Stomach (tissue), 9 donors: ENCODE data around the gene BCL2L2. TPM values are rescaled to one million over a fixed set of nuclear protein-coding genes. Genes with fewer than 3 reads are reported as not detected.

Experiments
- DNase-seq, 2 donors: peaks; one replicate each; pipeline versions ENCODE4 v3.0.0 to v3.0.0-alpha.2; 2013 to 2019
- H3K27ac ChIP-seq, 5 donors: fragments of 200-600 bp in 4 of 5; sonication (generic) in 4 of 5; one replicate each; pipeline ENCODE4 v1.5.1; 2013 to 2019; ENCODE audit warnings: mild to moderate bottlenecking in 1 of 5, moderate library complexity in 1 of 5
- H3K27me3 ChIP-seq, 3 donors: fragments of 200-600 bp; sonication (generic); one replicate each; pipeline ENCODE4 v1.5.1; 2017 to 2019; ENCODE audit warnings: mixed run types in 1 of 3
- H3K36me3 ChIP-seq, 4 donors: fragments of 200-600 bp; sonication (generic); 1 replicate in 3 of 4; 2 replicates in 1 of 4; pipeline ENCODE4 v1.5.1; 2016 to 2019
- H3K4me1 ChIP-seq, 4 donors: fragments of 200-600 bp; sonication (generic); one replicate each; pipeline ENCODE4 v1.5.1; 2016 to 2019
- H3K4me3 ChIP-seq, 4 donors: fragments of 200-600 bp; sonication (generic) in 3 of 4; one replicate each; pipeline ENCODE4 v1.5.1; 2016 to 2019; ENCODE audit warnings: mild to moderate bottlenecking in 1 of 4
- H3K9me3 ChIP-seq, 4 donors: fragments of 200-600 bp; sonication (generic); one replicate each; pipeline ENCODE4 v1.5.1; 2016 to 2019
- CTCF ChIP-seq, 7 experiments: fragments of 450-650 bp in 4 of 7; fragments of 200-600 bp in 3 of 7; sonication (generic) in 3 of 7; IDR thresholded peaks; one replicate each; pipeline ENCODE4 v1.5.1; 2016 to 2019; ENCODE audit warnings: antibody characterized with exemption in 7 of 7, control low read depth in 2 of 7, mild to moderate bottlenecking in 1 of 7
- EP300 ChIP-seq: sonication (generic); formaldehyde crosslinking; IDR thresholded peaks from one replicate; pipeline ENCODE4 v1.6.1; 2017; ENCODE audit warnings: antibody characterized with exemption
- POLR2A ChIP-seq, 4 donors: fragments of 450-650 bp; IDR thresholded peaks; one replicate each; pipeline ENCODE4 v1.6.1; 2016; ENCODE audit warnings: antibody characterized with exemption in 4 of 4, control low read depth in 2 of 4, mild to moderate bottlenecking in 1 of 4, moderate library complexity in 1 of 4
- POLR2AphosphoS5 ChIP-seq, 3 donors: sonication (generic); formaldehyde crosslinking; IDR thresholded peaks; one replicate each; pipeline ENCODE4 v1.6.1; 2016; ENCODE audit warnings: antibody characterized with exemption in 3 of 3
- WGBS, 5 donors: extraction: QIAGEN DNeasy Blood & Tissue Kit in 3 of 5; methylation state at CpG; one replicate each; pipeline versions ENCODE4 v1.1.5 to v1.1.7; 2013 to 2018; 5-methylcytosine and 5-hydroxymethylcytosine counted together
- intact Hi-C: fragments of 100-400 bp; cut with DNase I; formaldehyde crosslinking; loops from one replicate; pipeline ENCODE4 v1.15.1; 2023; ENCODE audit warnings: low total_unique reads
- polyA plus RNA-seq, 3 donors: library from polyadenylated mRNA; stranded (reverse); fragments of 200-250 nt; gene quantifications; one replicate each; pipeline ENCODE4 v1.2.3, GENCODE V29; 2013
- total RNA-seq, 5 donors: library from RNA; depleted of rRNA; stranded (reverse); fragments of >200 nt; gene quantifications; one replicate each; pipeline versions ENCODE4 v1.1.0 to v1.2.3, GENCODE V29; 2014 to 2016
- donor health status: healthy with polysubstance abuse.
- donor health status: Bipolar disorder and iron deficiency.
- donor health status: healthy.

BCL2L2 gene
- total and polyA plus RNA-seq, 8 donors = 14.0 to 84.1 (median 42.2) TPM

GRCh38 chr14:23297611-23298277, 8.9 kb upstream of the BCL2L2 start:
- H3K4me3 ChIP-seq = no peak overlapping the region
- H3K9me3 ChIP-seq = no peaks in the 10 kb centered on the region
- H3K27ac ChIP-seq = peak overlapping the region in 3 of 5 donors; percentile 98
- peaks cover 0 to 23% (median 8%) of the 10 kb centered on the region in 4 donors for H3K36me3 ChIP-seq
- no peaks in the 10 kb centered on the region for H3K27me3 ChIP-seq
- no peak for TF ChIP-seq EP300
- TF ChIP-seq CTCF (IDR thresholded peaks at IDR 0.05) = no peak
- TF ChIP-seq POLR2A (IDR thresholded peaks at IDR 0.05) = no peak
- no peak for TF ChIP-seq POLR2AphosphoS5 (IDR thresholded peaks at IDR 0.05)
- H3K4me1 ChIP-seq = peaks cover 25 to 45% (median 41%) of the 10 kb centered on the region in 4 donors
- DNase-seq = no peak
- 79 to 82% (median 81%) methylated on average over 7 of the region's 7 CpGs for WGBS, 5 donors
- intact Hi-C loops = no loop called here

GRCh38 chr14:23299211-23299957, 7.2 kb upstream of the BCL2L2 start:
- intact Hi-C loops = no loop called here
- Histone ChIP-seq H3K9me3 (no peaks in the 10 kb centered on the region), H3K27ac (peak overlapping the region; percentile 51 to 98 (median 98)), H3K36me3 (peaks cover 0 to 23% (median 8%) of the 10 kb centered on the region in 4 donors), H3K4me1 (peaks cover 30 to 51% (median 46%) of the 10 kb centered on the region in 4 donors), H3K4me3 (peak overlapping the region in 1 of 4 donors; percentile 73), H3K27me3 (no peaks in the 10 kb centered on the region)
- DNase-seq = peak in 1 of 2 donors; percentile 86
- TF ChIP-seq POLR2AphosphoS5 (IDR thresholded peaks at IDR 0.05) = peak in 1 of 3 donors; percentile 36
- TF ChIP-seq CTCF (IDR thresholded peaks at IDR 0.05) = peak in 1 of 7 experiments; percentile 20
- TF ChIP-seq EP300 = no peak
- no peak for TF ChIP-seq POLR2A (IDR thresholded peaks at IDR 0.05)
- WGBS, 5 donors = 44 to 67% (median 64%) methylated on average over 2 of the region's 2 CpGs

GRCh38 chr14:23299986-23300686, 6.5 kb upstream of the BCL2L2 start:
- Histone ChIP-seq H3K9me3 (no peaks in the 10 kb centered on the region), H3K36me3 (peaks cover 0 to 23% (median 8%) of the 10 kb centered on the region in 4 donors), H3K27ac (peak overlapping the region; percentile 93 to 98 (median 98)), H3K27me3 (no peaks in the 10 kb centered on the region), H3K4me1 (peaks cover 26 to 44% (median 42%) of the 10 kb centered on the region in 4 donors), H3K4me3 (peak overlapping the region; percentile 67 to 73 (median 72))
- TF ChIP-seq CTCF (IDR thresholded peaks at IDR 0.05) (no peak), POLR2A (IDR thresholded peaks at IDR 0.05) (no peak), POLR2AphosphoS5 (IDR thresholded peaks at IDR 0.05) (no peak), EP300 (no peak)
- WGBS, 5 donors = 51 to 63% (median 56%) methylated on average over 10 of the region's 10 CpGs
- intact Hi-C loops = no loop called here
- DNase-seq = no peak

DNA sequence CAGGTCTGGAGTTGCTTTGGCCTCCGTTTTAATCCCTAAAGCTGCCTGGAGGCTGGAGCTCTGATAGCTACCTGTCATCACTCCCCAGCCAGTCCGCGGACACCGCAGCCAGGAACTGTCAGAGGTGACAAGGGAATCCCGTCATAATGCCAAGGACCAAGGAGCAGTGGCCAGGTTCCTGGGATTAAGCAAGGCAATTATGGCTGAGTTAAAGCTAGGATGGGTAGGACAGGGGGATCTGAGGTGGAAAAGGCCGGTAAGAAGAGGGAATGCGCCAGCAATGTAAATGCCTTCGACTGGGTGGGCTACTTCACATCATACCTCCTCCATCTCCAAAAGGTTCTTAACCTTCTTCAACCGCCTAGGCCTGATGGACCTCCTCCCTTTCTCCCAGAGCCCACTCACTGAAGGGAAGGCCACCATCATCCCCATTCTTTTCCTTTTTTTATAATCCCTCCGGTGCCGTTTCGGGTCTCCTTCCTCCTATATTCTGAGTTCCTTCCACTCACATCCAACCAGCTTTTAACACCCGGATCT, 5.9 kb upstream of the BCL2L2 start:
- peaks cover 30 to 47% (median 45%) of the 10 kb centered on the region in 4 donors for H3K4me1 ChIP-seq
- TF ChIP-seq CTCF (IDR thresholded peaks at IDR 0.05) (no peak), POLR2A (IDR thresholded peaks at IDR 0.05) (no peak), EP300 (no peak), POLR2AphosphoS5 (IDR thresholded peaks at IDR 0.05) (no peak)
- WGBS, 5 donors = 3 to 11% (median 4%) methylated on average over 13 of the region's 13 CpGs
- peak overlapping the region; percentile 67 to 73 (median 72) for H3K4me3 ChIP-seq
- intact Hi-C loops = no loop called here
- H3K36me3 ChIP-seq = peaks cover 0 to 23% (median 8%) of the 10 kb centered on the region in 4 donors
- DNase-seq = peak in 1 of 2 donors; percentile 62
- H3K27ac ChIP-seq = peak overlapping the region; percentile 93 to 98 (median 98)
- no peaks in the 10 kb centered on the region for H3K27me3 ChIP-seq
- H3K9me3 ChIP-seq = no peaks in the 10 kb centered on the region
